ENCODE measurements around the gene MYB. TPM values are rescaled to one million over a fixed set of nuclear protein-coding genes. Genes with fewer than 3 reads are reported as not detected.
A peak's percentile ranks its signal among the peaks of the same experiment; 100 is the strongest.

Gene MYB
- total and polyA plus RNA-seq, 2 of the 13 experiments (the other 11 are each of a cell fraction or from before 2014, with no cell fraction given): 0.04 to 0.20 TPM

- 0 out of 2 replicates have a peak, but pooled peaks have one; percentile 60 for TF ChIP-seq ZNF710 (CRISPR knock-in tag; IDR thresholded peaks at IDR 0.05; ENCODE audit: borderline replicate concordance)
- peak; percentile 72 for TF ChIP-seq NCOA2 (CRISPR knock-in tag; IDR thresholded peaks at IDR 0.05)
- peak; percentile 92 for TF ChIP-seq FOXA3 (CRISPR knock-in tag; IDR thresholded peaks at IDR 0.05)
- no peak for TF ChIP-seq KLF16 (CRISPR knock-in tag; IDR thresholded peaks at IDR 0.05)
- peak; percentile 47; the same call in 1 of the 2 replicates for TF ChIP-seq SALL1 (CRISPR knock-in tag; IDR thresholded peaks at IDR 0.05)
- TF ChIP-seq DZIP1 (CRISPR knock-in tag; IDR thresholded peaks at IDR 0.05): no peak
- TF ChIP-seq CEBPG (CRISPR knock-in tag; IDR thresholded peaks at IDR 0.05): 0 out of 2 replicates have a peak, but pooled peaks have one; percentile 30
- TF ChIP-seq ZNF275 (CRISPR knock-in tag; IDR thresholded peaks at IDR 0.05; ENCODE audit: borderline replicate concordance): no peak
- TF ChIP-seq NR2F1 (CRISPR knock-in tag; IDR thresholded peaks at IDR 0.05): no peak
- no peak for TF ChIP-seq SRF (IDR thresholded peaks at IDR 0.05; ENCODE audit: low read depth, low read length)
- TF ChIP-seq ZNF609 (CRISPR knock-in tag; IDR thresholded peaks at IDR 0.05; ENCODE audit: borderline replicate concordance): peak; percentile 73; the same call in 1 of the 2 replicates
Measured at GRCh38 chr6:135251498-135252441, 70.7 kb downstream of the MYB start (continued).
